ENCODE data around the gene RRP7A.
A peak's percentile ranks its signal among the peaks of the same experiment; 100 is the strongest.
"Not testable (repeated sequence)": the region's sequence is repeated elsewhere in the genome, so short reads cannot be mapped to it uniquely, and the experiment has no call there.

The RRP7A gene, protein sequence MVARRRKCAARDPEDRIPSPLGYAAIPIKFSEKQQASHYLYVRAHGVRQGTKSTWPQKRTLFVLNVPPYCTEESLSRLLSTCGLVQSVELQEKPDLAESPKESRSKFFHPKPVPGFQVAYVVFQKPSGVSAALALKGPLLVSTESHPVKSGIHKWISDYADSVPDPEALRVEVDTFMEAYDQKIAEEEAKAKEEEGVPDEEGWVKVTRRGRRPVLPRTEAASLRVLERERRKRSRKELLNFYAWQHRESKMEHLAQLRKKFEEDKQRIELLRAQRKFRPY

DNA sequence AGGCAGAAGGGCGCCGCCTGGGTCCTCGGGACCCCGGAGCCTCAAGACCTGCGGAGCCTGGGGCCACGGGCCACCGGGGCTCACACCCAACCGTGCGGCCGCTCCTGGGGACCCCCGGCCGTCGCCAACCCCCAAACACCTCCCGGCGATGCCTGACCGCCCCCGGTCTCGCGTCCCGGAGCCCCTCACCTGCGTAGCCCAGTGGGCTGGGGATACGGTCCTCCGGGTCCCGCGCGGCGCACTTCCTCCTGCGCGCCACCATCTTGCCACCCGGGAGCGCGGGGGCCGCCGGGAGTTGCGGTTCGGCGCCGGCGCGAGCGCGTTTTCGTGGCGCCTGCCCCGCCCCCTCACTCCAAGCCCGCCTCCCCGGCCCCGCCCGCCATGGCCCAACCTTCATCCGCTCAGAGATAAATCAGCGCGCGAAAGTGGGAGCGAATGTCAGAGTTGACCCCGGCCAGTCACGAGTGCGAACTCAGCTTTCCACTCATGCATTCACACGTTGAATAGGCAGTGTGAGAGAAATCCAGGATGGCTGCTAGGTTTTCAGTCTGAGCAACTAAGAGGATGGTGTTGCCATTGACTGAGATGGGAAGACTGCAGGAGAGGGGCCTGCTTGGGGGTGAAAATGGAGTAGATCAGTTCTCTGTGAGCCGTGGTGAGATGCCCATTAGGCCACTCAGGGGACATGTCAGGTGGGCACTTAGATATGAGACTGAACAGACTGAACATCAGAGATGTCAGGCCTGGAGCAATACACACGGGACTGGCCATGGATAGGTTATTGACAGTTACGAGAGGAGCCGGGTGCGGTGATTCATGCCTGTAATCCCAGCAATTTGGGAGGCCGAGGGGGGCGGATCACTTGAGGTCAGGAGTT, at the start of gene RRP7A:
RRP7A (minus strand) TSS at position 272 of the 877 bp plus-strand sequence; CDS start at position 262, 10 bp downstream.
- H3K27ac ChIP-seq (ENCODE audit: low read length), result peak within 1 kb of the TSS; percentile 84
- peaks cover 41% of the 10 kb centered on the region for H3K79me2 ChIP-seq (ENCODE audit: insufficient read depth, low read length)
- peaks cover 31% of the 10 kb centered on the region for H3K36me3 ChIP-seq (ENCODE audit: insufficient read depth, low read length)
- H4K20me1 ChIP-seq (ENCODE audit: insufficient read depth, low read length), result peaks cover 26% of the 10 kb centered on the region
- H3K27me3 ChIP-seq (ENCODE audit: insufficient read depth, low read length, poor library complexity), result no peaks in the 10 kb centered on the region
- peak within 1 kb of the TSS; percentile 82 for H2AFZ ChIP-seq (ENCODE audit: low read depth, low read length)
- H3K9ac ChIP-seq (ENCODE audit: low read depth, low read length), result peak within 1 kb of the TSS; percentile 93
- no peak for TF ChIP-seq EZH2 (IDR thresholded peaks at IDR 0.05; ENCODE audit: borderline replicate concordance, low read depth, low read length, severe bottlenecking)
- TF ChIP-seq, protein P1, sequence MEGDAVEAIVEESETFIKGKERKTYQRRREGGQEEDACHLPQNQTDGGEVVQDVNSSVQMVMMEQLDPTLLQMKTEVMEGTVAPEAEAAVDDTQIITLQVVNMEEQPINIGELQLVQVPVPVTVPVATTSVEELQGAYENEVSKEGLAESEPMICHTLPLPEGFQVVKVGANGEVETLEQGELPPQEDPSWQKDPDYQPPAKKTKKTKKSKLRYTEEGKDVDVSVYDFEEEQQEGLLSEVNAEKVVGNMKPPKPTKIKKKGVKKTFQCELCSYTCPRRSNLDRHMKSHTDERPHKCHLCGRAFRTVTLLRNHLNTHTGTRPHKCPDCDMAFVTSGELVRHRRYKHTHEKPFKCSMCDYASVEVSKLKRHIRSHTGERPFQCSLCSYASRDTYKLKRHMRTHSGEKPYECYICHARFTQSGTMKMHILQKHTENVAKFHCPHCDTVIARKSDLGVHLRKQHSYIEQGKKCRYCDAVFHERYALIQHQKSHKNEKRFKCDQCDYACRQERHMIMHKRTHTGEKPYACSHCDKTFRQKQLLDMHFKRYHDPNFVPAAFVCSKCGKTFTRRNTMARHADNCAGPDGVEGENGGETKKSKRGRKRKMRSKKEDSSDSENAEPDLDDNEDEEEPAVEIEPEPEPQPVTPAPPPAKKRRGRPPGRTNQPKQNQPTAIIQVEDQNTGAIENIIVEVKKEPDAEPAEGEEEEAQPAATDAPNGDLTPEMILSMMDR (IDR thresholded peaks at IDR 0.05; ENCODE audit: borderline replicate concordance, extremely low read depth, low read length, poor library complexity, severe bottlenecking), result no peak
- peak within 1 kb of the TSS; percentile 87 to 92 for H3K4me3 ChIP-seq (ENCODE audit: low read depth in 1 of 2, low read length in 2 of 2)
- H3K9me3 ChIP-seq (ENCODE audit: insufficient read depth, low read length, severe bottlenecking), result no peaks in the 10 kb centered on the region
- peak within 1 kb of the TSS; percentile 83 for H3K4me2 ChIP-seq (ENCODE audit: insufficient read depth, low read length)
- DNase-seq (peak; percentile 89), ATAC-seq (ENCODE audit: insufficient read depth, low read depth) (peak; percentile 92)
- peaks cover 35% of the 10 kb centered on the region for H3K4me1 ChIP-seq (ENCODE audit: insufficient read depth, low read length)

DNA sequence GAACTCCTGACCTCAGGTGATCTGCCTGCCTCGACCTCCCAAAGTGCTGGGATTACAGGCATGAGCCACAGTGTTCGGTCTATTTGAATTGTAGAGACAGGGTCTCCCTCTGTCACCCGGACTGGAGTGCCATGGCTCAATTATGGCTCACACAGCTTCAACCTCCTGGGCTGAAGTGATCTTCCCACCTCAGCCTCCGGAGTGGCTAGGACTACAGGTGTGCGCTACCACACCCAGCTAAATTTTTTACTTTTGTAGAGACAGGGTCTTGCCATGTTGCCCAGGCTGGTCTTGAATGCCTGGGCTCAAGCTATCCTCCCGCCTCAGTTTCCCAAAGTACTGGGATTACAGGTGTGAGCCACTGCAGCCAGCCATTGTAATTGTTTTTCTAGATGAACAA, 48.4 kb upstream of the RRP7A start:
- not testable (repeated sequence) for H3K9ac ChIP-seq (ENCODE audit: low read depth, low read length); H3K4me2 ChIP-seq (ENCODE audit: insufficient read depth, low read length); H3K4me1 ChIP-seq (ENCODE audit: insufficient read depth, low read length); H2AFZ ChIP-seq (ENCODE audit: low read depth, low read length); H3K27me3 ChIP-seq (ENCODE audit: insufficient read depth, low read length, poor library complexity); H4K20me1 ChIP-seq (ENCODE audit: insufficient read depth, low read length); H3K9me3 ChIP-seq (ENCODE audit: insufficient read depth, low read length, severe bottlenecking); DNase-seq; H3K4me3 ChIP-seq (ENCODE audit: low read depth in 1 of 2, low read length in 2 of 2); ATAC-seq (ENCODE audit: insufficient read depth, low read depth); H3K27ac ChIP-seq (ENCODE audit: low read length); H3K79me2 ChIP-seq (ENCODE audit: insufficient read depth, low read length)
- peaks cover 29% of the 10 kb centered on the region for H3K36me3 ChIP-seq (ENCODE audit: insufficient read depth, low read length)

DNA sequence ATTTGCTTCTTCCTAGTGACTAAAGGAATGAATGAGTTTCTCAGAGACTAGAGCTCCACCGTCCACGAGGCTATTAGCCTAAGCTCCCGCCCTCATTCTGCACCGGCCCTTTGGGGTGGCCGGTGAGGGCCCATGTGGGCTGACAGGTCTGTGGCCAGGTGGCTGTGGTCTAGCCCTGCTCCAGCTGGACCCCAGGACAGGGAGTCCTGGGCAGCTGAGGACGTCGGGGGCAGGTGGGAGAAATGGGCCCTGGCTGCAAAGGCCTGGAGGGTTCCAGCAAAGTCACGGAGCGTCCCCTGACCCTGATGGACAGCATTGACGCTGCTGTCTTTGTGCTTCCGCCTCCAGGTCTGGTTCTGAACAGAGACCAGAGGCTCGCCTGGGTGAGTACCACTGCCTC, 46.4 kb upstream of the RRP7A start:
- H3K27me3 ChIP-seq (ENCODE audit: insufficient read depth, low read length, poor library complexity), result no peaks in the 10 kb centered on the region
- no peaks in the 10 kb centered on the region for H3K4me1 ChIP-seq (ENCODE audit: insufficient read depth, low read length)
- no peak overlapping the region for H2AFZ ChIP-seq (ENCODE audit: low read depth, low read length)
- peaks cover 13% of the 10 kb centered on the region; the same call in 1 of the 2 replicates for H4K20me1 ChIP-seq (ENCODE audit: insufficient read depth, low read length)
- no peaks in the 10 kb centered on the region for H3K79me2 ChIP-seq (ENCODE audit: insufficient read depth, low read length)
- peaks cover 18% of the 10 kb centered on the region for H3K36me3 ChIP-seq (ENCODE audit: insufficient read depth, low read length)
- TF ChIP-seq, protein P1 (IDR thresholded peaks at IDR 0.05; ENCODE audit: borderline replicate concordance, extremely low read depth, low read length, poor library complexity, severe bottlenecking), result no peak
- no peak for TF ChIP-seq EZH2 (IDR thresholded peaks at IDR 0.05; ENCODE audit: borderline replicate concordance, low read depth, low read length, severe bottlenecking)
- DNase-seq (no peak), ATAC-seq (ENCODE audit: insufficient read depth, low read depth) (no peak)
- H3K9me3 ChIP-seq (ENCODE audit: insufficient read depth, low read length, severe bottlenecking), result no peaks in the 10 kb centered on the region
- no peak overlapping the region for H3K4me3 ChIP-seq (ENCODE audit: low read depth in 1 of 2, low read length in 2 of 2)
- no peak overlapping the region for H3K27ac ChIP-seq (ENCODE audit: low read length)
- no peak overlapping the region for H3K4me2 ChIP-seq (ENCODE audit: insufficient read depth, low read length)
- no peak overlapping the region for H3K9ac ChIP-seq (ENCODE audit: low read depth, low read length)

DNA sequence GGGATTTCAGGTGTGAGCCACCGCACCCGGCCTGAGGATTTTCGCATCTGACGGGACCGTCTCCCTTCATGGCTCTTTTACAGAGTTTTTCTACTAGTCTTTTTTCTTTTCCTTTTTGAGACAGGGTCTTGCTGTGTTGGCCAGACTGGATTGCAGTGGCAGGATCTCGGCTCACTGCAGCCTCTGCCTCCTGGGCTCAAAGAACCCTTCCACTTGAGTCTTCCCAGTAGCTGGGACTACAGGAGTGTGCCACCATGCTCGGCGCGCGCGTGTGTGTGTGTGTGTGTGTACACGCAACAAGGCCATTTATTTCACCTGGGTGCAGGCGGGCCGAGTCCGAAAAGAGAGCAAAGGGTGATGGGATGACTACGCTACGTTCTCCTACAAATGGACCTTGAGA, 45.1 kb upstream of the RRP7A start:
- Histone ChIP-seq H3K4me3 (ENCODE audit: low read depth in 1 of 2, low read length in 2 of 2) (no peak overlapping the region), H3K9ac (ENCODE audit: low read depth, low read length) (no peak overlapping the region), H3K4me2 (ENCODE audit: insufficient read depth, low read length) (no peak overlapping the region), H3K27ac (ENCODE audit: low read length) (no peak overlapping the region), H4K20me1 (ENCODE audit: insufficient read depth, low read length) (peaks cover 7% of the 10 kb centered on the region; the same call in 1 of the 2 replicates), H3K9me3 (ENCODE audit: insufficient read depth, low read length, severe bottlenecking) (no peaks in the 10 kb centered on the region), H3K27me3 (ENCODE audit: insufficient read depth, low read length, poor library complexity) (no peaks in the 10 kb centered on the region), H3K36me3 (ENCODE audit: insufficient read depth, low read length) (peaks cover 10% of the 10 kb centered on the region), H3K79me2 (ENCODE audit: insufficient read depth, low read length) (no peaks in the 10 kb centered on the region), H2AFZ (ENCODE audit: low read depth, low read length) (no peak overlapping the region), H3K4me1 (ENCODE audit: insufficient read depth, low read length) (no peaks in the 10 kb centered on the region)
- ATAC-seq (ENCODE audit: insufficient read depth, low read depth) (no peak), DNase-seq (no peak)
- TF ChIP-seq, protein P1 (IDR thresholded peaks at IDR 0.05; ENCODE audit: borderline replicate concordance, extremely low read depth, low read length, poor library complexity, severe bottlenecking), result no peak
- no peak for TF ChIP-seq EZH2 (IDR thresholded peaks at IDR 0.05; ENCODE audit: borderline replicate concordance, low read depth, low read length, severe bottlenecking)

DNA sequence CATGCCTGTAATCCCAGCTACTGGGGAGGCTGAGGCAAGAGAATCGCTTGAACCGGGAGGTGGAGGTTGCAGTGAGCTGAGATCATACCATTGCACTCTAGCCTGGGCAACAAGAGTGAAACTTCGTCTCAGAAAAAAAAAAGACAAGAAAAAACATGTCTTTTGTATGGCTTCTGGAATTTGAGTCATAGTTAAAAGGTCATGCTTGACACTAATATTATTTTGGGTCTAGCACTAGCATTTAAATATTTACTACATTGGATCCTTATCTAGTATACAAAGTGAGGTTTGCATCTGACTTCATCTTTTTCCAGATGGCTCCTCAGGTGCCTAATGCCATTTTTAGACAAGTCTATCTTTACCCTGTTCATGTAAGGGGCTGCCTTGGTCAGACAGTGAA, 44.3 kb upstream of the RRP7A start:
- ATAC-seq (ENCODE audit: insufficient read depth, low read depth); H3K4me2 ChIP-seq (ENCODE audit: insufficient read depth, low read length): not testable (repeated sequence)

More for the DNA sequence above, 44.3 kb upstream of the RRP7A start:
- H3K27ac ChIP-seq (ENCODE audit: low read length); H3K4me1 ChIP-seq (ENCODE audit: insufficient read depth, low read length); H3K79me2 ChIP-seq (ENCODE audit: insufficient read depth, low read length); H3K4me3 ChIP-seq (ENCODE audit: low read depth in 1 of 2, low read length in 2 of 2); DNase-seq; H3K9ac ChIP-seq (ENCODE audit: low read depth, low read length); H4K20me1 ChIP-seq (ENCODE audit: insufficient read depth, low read length); H3K9me3 ChIP-seq (ENCODE audit: insufficient read depth, low read length, severe bottlenecking); H3K27me3 ChIP-seq (ENCODE audit: insufficient read depth, low read length, poor library complexity); H2AFZ ChIP-seq (ENCODE audit: low read depth, low read length): not testable (repeated sequence)
- H3K36me3 ChIP-seq (ENCODE audit: insufficient read depth, low read length), result peaks cover 10% of the 10 kb centered on the region
